Measurements from ENCODE around the gene ARHGEF3.

ARHGEF3 gene

GRCh38 chr3:56787784-56788256 is 13.9 kb downstream of the ARHGEF3 start:
- no peak for DNase-seq (ENCODE audit: low read depth)
- no peak overlapping the region for H3K4me3 ChIP-seq (ENCODE audit: low read length)
- TF ChIP-seq CTCF (IDR thresholded peaks at IDR 0.05; ENCODE audit: insufficient read depth, low read depth, low read length, missing control alignments), result no peak

GRCh38 chr3:56787258-56787775 is 14.4 kb downstream of the ARHGEF3 start:
- DNase-seq (ENCODE audit: low read depth), result no peak
- TF ChIP-seq CTCF (IDR thresholded peaks at IDR 0.05; ENCODE audit: insufficient read depth, low read depth, low read length, missing control alignments), result no peak
- no peak overlapping the region for H3K4me3 ChIP-seq (ENCODE audit: low read length)

- no peak overlapping the region for H3K4me3 ChIP-seq (ENCODE audit: low read length)
- no peak for DNase-seq (ENCODE audit: low read depth)
- no peak for TF ChIP-seq CTCF (IDR thresholded peaks at IDR 0.05; ENCODE audit: insufficient read depth, low read depth, low read length, missing control alignments)
Measured at GRCh38 chr3:56785499-56785898, 16.2 kb downstream of the ARHGEF3 start.

- no peak for TF ChIP-seq CTCF (IDR thresholded peaks at IDR 0.05; ENCODE audit: insufficient read depth, low read depth, low read length, missing control alignments)
- no peak for DNase-seq (ENCODE audit: low read depth)
- H3K4me3 ChIP-seq (ENCODE audit: low read length), result no peak overlapping the region
Measured at GRCh38 chr3:56784448-56785001, 17.2 kb downstream of the ARHGEF3 start.

GRCh38 chr3:56783644-56784447 is 17.9 kb downstream of the ARHGEF3 start:
- no peak overlapping the region for H3K4me3 ChIP-seq (ENCODE audit: low read length)
- DNase-seq (ENCODE audit: low read depth), result peak; percentile 94
- no peak for TF ChIP-seq CTCF (IDR thresholded peaks at IDR 0.05; ENCODE audit: insufficient read depth, low read depth, low read length, missing control alignments)

GRCh38 chr3:56782906-56783305 is 18.8 kb downstream of the ARHGEF3 start:
- no peak for DNase-seq (ENCODE audit: low read depth)

More at GRCh38 chr3:56782906-56783305, 18.8 kb downstream of the ARHGEF3 start:
- no peak overlapping the region for H3K4me3 ChIP-seq (ENCODE audit: low read length)
- TF ChIP-seq CTCF (IDR thresholded peaks at IDR 0.05; ENCODE audit: insufficient read depth, low read depth, low read length, missing control alignments), result no peak
